Endothelial cell of umbilical vein (primary cell): ENCODE results near the gene LARGE1. TPM values are rescaled to one million over a fixed set of nuclear protein-coding genes. Genes with fewer than 3 reads are reported as not detected.

Experiments used
- BruUV-seq: library from RNA; stranded (reverse); fragments of 400-500 nt; replicated peaks from 2 replicates; lab custom pipeline; 2021; lab: Mats Ljungman, UMichigan
- CTCF ChIA-PET: fragments of 300-600, 350-600 bp; sonication (Branson Sonifier 250); formaldehyde crosslinking; loops from one replicate; lab custom pipeline; 2021; ENCODE audit warnings: antibody characterized with exemption, inconsistent platforms; lab: Charles Lee
- POLR2A ChIA-PET: fragments of 300-600, 350-600 bp; sonication (Branson Sonifier 250); formaldehyde crosslinking; loops from one replicate; lab custom pipeline; 2021; ENCODE audit warnings: antibody characterized with exemption, inconsistent platforms; lab: Charles Lee
- DNase-seq: peaks from one replicate; pipeline ENCODE4 v3.0.0-alpha.2; 2011; ENCODE audit warnings: low read depth, low spot score
- FAIRE-seq: peaks from 2 replicates; lab custom pipeline; 2011; peaks lifted over from hg19 to GRCh38; lab: Jason Lieb, UNC
- H2AFZ ChIP-seq: 2 replicates; pipeline ENCODE4 v1.6.0; 2012; ENCODE audit warnings: low read depth, low read length, control low read depth, inconsistent platforms
- H3K27ac ChIP-seq: 2 replicates; pipeline ENCODE4 v1.5.1; 2011; ENCODE audit warnings: low read depth, mild to moderate bottlenecking, control low read depth, low read length, moderate library complexity; ENCODE audit not compliant: insufficient read depth
- H3K27me3 ChIP-seq, 2 experiments: 2 replicates each; pipeline versions ENCODE4 v1.6.0 to v1.6.1; 2011; ENCODE audit warnings: low read length in 2 of 2, mixed read lengths in 1 of 2; ENCODE audit not compliant: control insufficient read depth in 2 of 2, insufficient read depth in 2 of 2
- H3K36me3 ChIP-seq, 2 experiments: 2 replicates in 1 of 2; 3 replicates in 1 of 2; pipeline ENCODE4 v1.5.1; 2011; ENCODE audit warnings: low read length in 2 of 2, mild to moderate bottlenecking in 1 of 2, moderate library complexity in 1 of 2; ENCODE audit not compliant: control insufficient read depth in 2 of 2, insufficient read depth in 2 of 2; ENCODE audit errors: extremely low read depth in 1 of 2
- H3K4me1 ChIP-seq: 3 replicates; pipeline ENCODE4 v1.5.1; 2011; ENCODE audit warnings: mild to moderate bottlenecking, low read length; ENCODE audit not compliant: control insufficient read depth, insufficient read depth; ENCODE audit errors: extremely low read depth
- H3K4me2 ChIP-seq: 2 replicates; pipeline ENCODE4 v1.6.1; 2011; ENCODE audit warnings: low read length, control low read depth, mixed read lengths; ENCODE audit not compliant: insufficient read depth
- H3K4me3 ChIP-seq, 3 experiments: fragments of 200-600 bp in 1 of 3; sonication (generic), shearing (Covaris generic) in 1 of 3; replicated peaks in 1 of 3; 2 replicates each; pipeline ENCODE4 v1.5.1; 2011 to 2016; ENCODE audit warnings: control low read depth in 3 of 3, low read length in 3 of 3, mild to moderate bottlenecking in 2 of 3, inconsistent platforms in 1 of 3, low read depth in 1 of 3, moderate library complexity in 1 of 3; ENCODE audit not compliant: insufficient read depth in 1 of 3
- H3K79me2 ChIP-seq: 2 replicates; pipeline ENCODE4 v1.6.0; 2012; ENCODE audit warnings: low read length, inconsistent platforms; ENCODE audit not compliant: control insufficient read depth, insufficient read depth
- H3K9ac ChIP-seq: replicated peaks from 2 replicates; pipeline ENCODE3; 2011; ENCODE audit warnings: low read length, control low read depth; ENCODE audit not compliant: insufficient read depth; ENCODE audit errors: extremely low read depth
- H3K9me1 ChIP-seq: replicated peaks from 3 replicates; pipeline ENCODE4 v1.6.0; 2011; ENCODE audit warnings: mild to moderate bottlenecking, low read length; ENCODE audit not compliant: control insufficient read depth, insufficient read depth; ENCODE audit errors: extremely low read depth
- H3K9me3 ChIP-seq: replicated peaks from 2 replicates; pipeline ENCODE4 v1.5.1; 2012; ENCODE audit warnings: low read length, inconsistent platforms; ENCODE audit not compliant: control insufficient read depth, insufficient read depth
- H4K20me1 ChIP-seq: replicated peaks from 2 replicates; pipeline ENCODE3; 2011; ENCODE audit warnings: mild to moderate bottlenecking, low read length; ENCODE audit not compliant: control insufficient read depth, insufficient read depth; ENCODE audit errors: extremely low read depth
- CTCF ChIP-seq, 2 donors: IDR thresholded peaks; 1 replicate in 1 of 2; 2 replicates in 1 of 2; pipeline ENCODE4 v1.5.1; 2011; ENCODE audit warnings: low read length in 2 of 2, mild to moderate bottlenecking in 2 of 2, moderate library complexity in 2 of 2, control low read depth in 1 of 2, inconsistent platforms in 1 of 2, low read depth in 1 of 2; ENCODE audit not compliant: insufficient read depth in 1 of 2; ENCODE audit errors: extremely low read depth in 1 of 2
- EZH2 ChIP-seq: IDR thresholded peaks from 2 replicates; pipeline ENCODE4 v1.6.1; 2012; ENCODE audit warnings: borderline replicate concordance, low read depth, mild to moderate bottlenecking, moderate library complexity, low read length, inconsistent platforms; ENCODE audit not compliant: severe bottlenecking
- FOS ChIP-seq: IDR thresholded peaks from 2 replicates; pipeline ENCODE4 v1.6.1; 2011; ENCODE audit warnings: mild to moderate bottlenecking, low read length, moderate library complexity, borderline replicate concordance; ENCODE audit not compliant: insufficient read depth
- GATA2 ChIP-seq: IDR thresholded peaks from 2 replicates; pipeline ENCODE4 v1.7.0; 2011; ENCODE audit warnings: low read depth, mild to moderate bottlenecking, moderate library complexity, mixed read lengths, low read length; ENCODE audit not compliant: insufficient read length, insufficient read depth
- JUN ChIP-seq: IDR thresholded peaks from 2 replicates; pipeline ENCODE4 v1.6.1; 2011; ENCODE audit warnings: borderline replicate concordance, low read depth; ENCODE audit not compliant: insufficient read length, insufficient read depth
- MAX ChIP-seq: IDR thresholded peaks from 2 replicates; pipeline ENCODE4 v1.6.1; 2011; ENCODE audit not compliant: insufficient read depth, insufficient read length
- MYC ChIP-seq: IDR thresholded peaks from one replicate; pipeline ENCODE4 v1.6.1; 2011; ENCODE audit warnings: mild to moderate bottlenecking, low read depth, low read length
- POLR2A ChIP-seq: IDR thresholded peaks from 2 replicates; pipeline ENCODE4 v1.6.1; 2012; ENCODE audit warnings: low read depth, mild to moderate bottlenecking, control low read depth, low read length
- POLR2AphosphoS5 ChIP-seq: IDR thresholded peaks from 2 replicates; pipeline ENCODE4 v1.6.1; 2012; ENCODE audit warnings: low read depth, mild to moderate bottlenecking, control low read depth, low read length, moderate library complexity; ENCODE audit not compliant: insufficient read depth
- dilution Hi-C: fragments of 300-500 bp; cut with MboI; formaldehyde crosslinking; loops from one replicate; pipeline ENCODE4 v1.15.0; 2019; ENCODE audit warnings: low sequenced_read_pairs; ENCODE audit not compliant: extremely low pct_ligation_motif_present
- intact Hi-C: fragments of 100-400 bp; cut with micrococcal nuclease; formaldehyde crosslinking; loops from one replicate; pipeline ENCODE4 v1.10.0; 2022
- polyA plus RNA-seq, 4 experiments: library from polyadenylated mRNA; depleted of rRNA in 3 of 4; stranded (reverse) in 3 of 4; unstranded in 1 of 4; fragments of >200 nt; gene quantifications; 2 replicates each; pipeline versions ENCODE4 v1.2.1 to v1.2.3, GENCODE V29; 2011 to 2012; ENCODE audit warnings: missing spikeins in 1 of 4
- total RNA-seq: library from RNA; stranded (reverse); gene quantifications from 2 replicates; pipeline ENCODE4 v1.2.3, GENCODE V29; 2021

The LARGE1 gene
- total and polyA plus RNA-seq, 2 donors (not counting 3 experiments of a cell fraction or from before 2014, with no cell fraction given) = 0.95 to 4.4 TPM

GRCh38 chr22:33381531-33382406 is 538.5 kb downstream of the LARGE1 start:
- Histone ChIP-seq H2AFZ (no peak overlapping the region), H3K4me3 (no peak overlapping the region), H3K27ac (no peak overlapping the region), H3K79me2 (no peaks in the 10 kb centered on the region), H3K27me3 (no peaks in the 10 kb centered on the region), H3K9me3 (peaks cover 14% of the 10 kb centered on the region), H3K36me3 (no peaks in the 10 kb centered on the region), H3K4me1 (no peaks in the 10 kb centered on the region), H3K9me1 (no peaks in the 10 kb centered on the region), H3K9ac (no peak overlapping the region), H4K20me1 (no peaks in the 10 kb centered on the region), H3K4me2 (no peak overlapping the region)
- no peak for FAIRE-seq
- CTCF ChIA-PET = no interaction called here
- dilution Hi-C loops = no loop called here
- intact Hi-C loops = no loop called here
- POLR2A ChIA-PET = no interaction called here
- no peak for DNase-seq
- no TSS peak for BruUV-seq
- TF ChIP-seq MAX = no peak
- no peak for TF ChIP-seq JUN
- TF ChIP-seq POLR2A = no peak
- TF ChIP-seq FOS = no peak
- no peak for TF ChIP-seq GATA2
- TF ChIP-seq EZH2 = no peak
- TF ChIP-seq CTCF (IDR thresholded peaks at IDR 0.05; ENCODE audit: extremely low read depth in 1 of 2, insufficient read depth in 1 of 2, low read depth in 1 of 2, low read length in 2 of 2) = no peak
- no peak for TF ChIP-seq MYC
- TF ChIP-seq POLR2AphosphoS5 = no peak
